ENCODE data around the gene ARL13A.

- TF ChIP-seq POLR2A (IDR thresholded peaks at IDR 0.05) (no peak), CTCF (IDR thresholded peaks at IDR 0.05) (no peak)
These were observed 29.9 kb downstream of the ARL13A start for GRCh38 chrX:100999451-100999850.
